Activated CD4-positive, alpha-beta T cell treated with anti-CD3 and anti-CD28 coated beads for 1 hour (primary cell): ENCODE data around the gene ZNF407.

Experiments used
- DNase-seq: peaks from one replicate; pipeline ENCODE4 v3.0.0-alpha.2; 2020

Gene ZNF407

GRCh38 chr18:75033516-75033915 lies 435.8 kb downstream of the ZNF407 start:
- no peak for DNase-seq

GRCh38 chr18:75034937-75035336 lies 437.3 kb downstream of the ZNF407 start:
- no peak for DNase-seq

- DNase-seq, result no peak
These were observed 438.3 kb downstream of the ZNF407 start for GRCh38 chr18:75035928-75036327.

GRCh38 chr18:75036917-75037688 lies 439.4 kb downstream of the ZNF407 start:
- no peak for DNase-seq

- DNase-seq, result no peak
These were observed 440.0 kb downstream of the ZNF407 start for GRCh38 chr18:75037689-75037955.

GRCh38 chr18:75041586-75041985 lies 443.9 kb downstream of the ZNF407 start:
- no peak for DNase-seq

GRCh38 chr18:75043478-75043877 lies 445.8 kb downstream of the ZNF407 start:
- no peak for DNase-seq

- no peak for DNase-seq
These were observed 446.6 kb downstream of the ZNF407 start for GRCh38 chr18:75044296-75044695.

GRCh38 chr18:75044791-75045190 lies 447.1 kb downstream of the ZNF407 start:
- no peak for DNase-seq

- DNase-seq, result no peak
These were observed 447.6 kb downstream of the ZNF407 start for GRCh38 chr18:75045272-75045671.

GRCh38 chr18:75047240-75047961 lies 449.7 kb downstream of the ZNF407 start:
- no peak for DNase-seq

- no peak for DNase-seq
These were observed 451.2 kb downstream of the ZNF407 start for GRCh38 chr18:75048776-75049454.

- no peak for DNase-seq
These were observed 451.8 kb downstream of the ZNF407 start for GRCh38 chr18:75049455-75049789.

GRCh38 chr18:75051757-75052156 lies 454.1 kb downstream of the ZNF407 start:
- DNase-seq, result no peak

- no peak for DNase-seq
These were observed 454.8 kb downstream of the ZNF407 start for GRCh38 chr18:75052475-75052874.

GRCh38 chr18:75053028-75053629 lies 455.5 kb downstream of the ZNF407 start:
- no peak for DNase-seq

GRCh38 chr18:75054046-75054445 lies 456.4 kb downstream of the ZNF407 start:
- DNase-seq, result no peak

- DNase-seq, result no peak
These were observed 456.9 kb downstream of the ZNF407 start for GRCh38 chr18:75054611-75055010.

GRCh38 chr18:75057169-75057960 lies 459.7 kb downstream of the ZNF407 start:
- DNase-seq, result no peak

GRCh38 chr18:75060185-75060584 lies 462.5 kb downstream of the ZNF407 start:
- no peak for DNase-seq

- no peak for DNase-seq
These were observed 464.7 kb downstream of the ZNF407 start for GRCh38 chr18:75062297-75062886.

- DNase-seq, result no peak
These were observed 465.5 kb downstream of the ZNF407 start for GRCh38 chr18:75063196-75063595.
